GM19463 (cell line): ENCODE data around the gene GALNT10.

Experiments
- ATAC-seq: cut with Tn5 transposase; IDR thresholded peaks from one replicate; pipeline ENCODE4 v1.9.1; 2021; ENCODE audit warnings: mild to moderate bottlenecking, moderate library complexity; ENCODE audit not compliant: unreplicated experiment

GALNT10 gene

GRCh38 chr5:154429341-154429740 is 238.8 kb downstream of the GALNT10 start:
- no peak for ATAC-seq

DNA sequence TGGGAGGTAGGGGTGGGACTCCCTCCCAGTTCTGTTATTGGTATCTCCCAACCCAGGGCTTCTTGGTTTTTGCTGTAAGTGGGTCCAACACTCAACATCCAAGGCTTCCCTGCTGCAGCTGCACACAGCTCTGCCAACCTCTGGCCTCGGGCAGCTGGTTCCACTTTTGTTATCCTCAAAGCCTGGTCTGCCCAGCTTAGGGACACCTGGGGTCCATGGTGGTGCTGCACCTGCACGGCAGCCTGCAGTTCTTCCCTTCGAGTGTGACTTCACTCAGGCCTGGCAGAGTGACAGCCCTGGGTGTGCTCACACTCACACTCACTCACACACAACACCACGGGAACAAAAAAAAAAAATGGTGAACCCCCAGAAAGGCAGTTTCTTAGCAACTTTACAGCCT is 239.9 kb downstream of the GALNT10 start:
- ATAC-seq, result no peak

GRCh38 chr5:154430961-154431630 is 240.6 kb downstream of the GALNT10 start:
- no peak for ATAC-seq

- no peak for ATAC-seq
These were observed 244.7 kb downstream of the GALNT10 start for GRCh38 chr5:154435226-154435625.

DNA sequence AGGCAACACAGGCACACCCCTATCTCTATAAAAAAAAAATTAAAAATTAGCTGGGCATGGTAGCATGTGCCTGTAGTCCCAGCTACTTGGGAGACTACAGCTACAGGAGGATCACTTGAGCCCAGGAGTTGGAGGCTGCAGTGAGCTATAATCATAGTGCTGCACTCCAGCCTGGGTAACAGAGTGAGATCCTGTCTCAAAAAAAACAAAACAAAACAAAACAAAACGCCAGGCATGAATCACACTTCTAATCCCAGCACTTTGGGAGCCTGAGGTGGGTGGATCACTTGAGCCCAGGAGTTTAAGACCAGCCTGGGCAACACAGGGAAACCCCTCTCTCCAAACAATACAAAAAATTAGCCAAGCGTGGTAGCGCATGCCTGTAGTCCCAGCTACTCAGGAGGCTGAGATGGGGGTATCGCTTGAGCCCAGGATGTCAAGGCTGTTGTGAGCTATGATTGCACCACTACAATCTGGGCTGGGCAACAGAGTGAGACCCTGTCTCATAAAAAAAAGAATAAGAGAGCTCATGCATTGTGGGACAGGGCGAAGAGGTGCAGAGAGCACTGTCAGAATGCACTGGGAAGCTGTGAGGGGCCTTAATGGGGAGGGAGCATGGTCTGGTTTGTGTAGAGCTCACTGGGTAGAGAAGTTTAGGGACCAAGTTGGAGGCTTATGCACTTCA is 246.9 kb downstream of the GALNT10 start:
- ATAC-seq, result no peak

- ATAC-seq, result no peak
These were observed 250.0 kb downstream of the GALNT10 start for GRCh38 chr5:154440540-154440939.

DNA sequence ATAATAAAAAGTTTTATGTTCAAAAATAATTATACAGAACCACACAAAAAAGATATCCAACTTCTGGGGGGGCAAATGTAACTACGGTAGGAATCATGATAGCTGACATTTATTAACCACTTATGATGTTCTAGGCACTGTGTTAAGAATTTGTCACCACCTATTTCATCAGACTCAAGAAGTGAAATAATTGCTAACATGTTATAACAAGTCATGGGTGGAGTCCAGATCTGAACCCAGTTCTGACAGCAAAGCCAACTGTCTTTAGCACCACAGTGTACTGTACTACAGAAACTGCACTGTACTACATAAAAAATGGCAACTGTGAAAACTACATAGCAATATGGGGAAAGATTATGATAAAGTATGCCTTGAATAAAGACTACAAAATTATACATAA is 252.3 kb downstream of the GALNT10 start:
- ATAC-seq, result no peak

DNA sequence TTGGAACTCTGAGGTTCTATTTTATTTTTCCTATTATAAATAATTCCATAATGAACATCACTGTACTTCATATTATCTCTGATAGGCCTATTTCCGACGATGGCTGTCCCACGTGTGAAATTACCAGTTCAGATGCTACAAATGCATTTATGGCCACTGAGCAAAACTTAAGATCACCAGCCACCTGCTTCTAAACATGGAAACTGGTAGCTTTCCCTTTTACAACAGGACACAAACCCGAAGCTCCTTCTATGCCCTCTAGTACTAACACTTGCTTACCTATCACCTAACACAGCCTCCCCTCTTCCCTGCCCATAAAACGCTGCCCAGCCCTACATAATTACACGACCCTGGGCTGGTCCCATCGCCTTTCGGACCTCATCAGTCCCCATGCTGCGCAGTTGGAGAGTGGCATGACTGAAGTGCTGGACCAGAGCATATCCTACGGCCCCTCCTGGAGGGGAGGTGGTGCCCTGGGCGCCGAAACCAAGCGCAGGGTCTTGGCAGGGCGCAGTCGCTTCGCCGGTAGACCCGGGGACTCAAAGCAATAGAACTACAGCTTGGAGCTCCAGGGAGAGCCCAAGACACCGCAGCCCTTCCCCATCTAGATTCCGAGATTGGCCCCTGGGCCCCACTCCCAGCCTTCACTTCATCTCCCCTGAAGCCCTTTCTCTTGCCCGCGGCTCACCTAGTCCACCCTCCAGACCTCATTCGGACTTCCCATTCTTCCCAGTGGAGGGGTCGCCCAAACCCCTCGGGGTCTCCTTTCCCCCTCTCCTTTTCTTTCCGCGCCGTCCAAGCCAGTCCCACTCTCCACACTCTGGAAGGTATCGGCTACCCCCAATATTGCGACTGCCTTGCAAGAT is 254.3 kb downstream of the GALNT10 start:
- ATAC-seq, result no peak

DNA sequence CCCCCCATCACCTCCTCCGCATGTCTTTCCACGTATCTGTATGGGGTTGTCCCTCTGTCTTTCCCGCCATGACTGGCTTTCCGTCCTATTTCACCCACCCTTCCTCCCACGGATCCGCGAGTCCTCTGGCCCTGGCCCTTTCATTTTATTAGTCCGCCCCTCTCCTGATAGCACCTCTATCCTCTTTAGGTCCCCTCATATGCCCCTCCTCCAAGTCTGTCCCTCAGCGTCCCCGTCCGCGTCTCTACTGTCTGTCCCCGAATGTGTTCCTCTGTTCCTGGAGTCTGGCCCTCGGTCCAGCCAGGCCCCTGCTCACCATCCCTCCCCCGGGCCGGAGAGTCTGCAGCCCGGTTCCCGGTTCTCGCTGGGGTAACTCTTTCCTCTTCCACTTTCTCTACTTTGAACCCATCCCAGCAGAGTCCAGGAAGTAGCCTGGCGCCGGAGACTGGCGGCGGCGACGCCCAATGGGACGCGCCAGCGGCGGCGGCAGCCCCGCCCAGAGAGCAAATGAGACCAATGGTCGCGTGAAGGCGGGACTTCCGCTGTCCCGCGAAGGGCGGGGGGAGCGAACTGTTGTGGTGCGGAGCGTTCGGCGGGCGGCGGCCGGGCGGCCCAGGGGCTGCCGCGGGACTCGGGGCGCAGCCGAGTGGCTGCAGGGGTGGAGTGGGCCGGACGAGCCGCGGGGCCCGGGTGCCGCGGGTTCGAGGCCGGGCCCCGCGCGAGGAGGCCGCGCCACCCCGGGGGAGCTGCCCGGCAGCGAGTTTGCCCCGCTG is 255.1 kb downstream of the GALNT10 start, which contains the start of gene SAP30L:
Gene SAP30L, plus strand, starts transcription at position 576 of the 773 bp plus-strand sequence. CDS start 608 bp downstream, outside the sequence.
- ATAC-seq, result peak; percentile 92

DNA sequence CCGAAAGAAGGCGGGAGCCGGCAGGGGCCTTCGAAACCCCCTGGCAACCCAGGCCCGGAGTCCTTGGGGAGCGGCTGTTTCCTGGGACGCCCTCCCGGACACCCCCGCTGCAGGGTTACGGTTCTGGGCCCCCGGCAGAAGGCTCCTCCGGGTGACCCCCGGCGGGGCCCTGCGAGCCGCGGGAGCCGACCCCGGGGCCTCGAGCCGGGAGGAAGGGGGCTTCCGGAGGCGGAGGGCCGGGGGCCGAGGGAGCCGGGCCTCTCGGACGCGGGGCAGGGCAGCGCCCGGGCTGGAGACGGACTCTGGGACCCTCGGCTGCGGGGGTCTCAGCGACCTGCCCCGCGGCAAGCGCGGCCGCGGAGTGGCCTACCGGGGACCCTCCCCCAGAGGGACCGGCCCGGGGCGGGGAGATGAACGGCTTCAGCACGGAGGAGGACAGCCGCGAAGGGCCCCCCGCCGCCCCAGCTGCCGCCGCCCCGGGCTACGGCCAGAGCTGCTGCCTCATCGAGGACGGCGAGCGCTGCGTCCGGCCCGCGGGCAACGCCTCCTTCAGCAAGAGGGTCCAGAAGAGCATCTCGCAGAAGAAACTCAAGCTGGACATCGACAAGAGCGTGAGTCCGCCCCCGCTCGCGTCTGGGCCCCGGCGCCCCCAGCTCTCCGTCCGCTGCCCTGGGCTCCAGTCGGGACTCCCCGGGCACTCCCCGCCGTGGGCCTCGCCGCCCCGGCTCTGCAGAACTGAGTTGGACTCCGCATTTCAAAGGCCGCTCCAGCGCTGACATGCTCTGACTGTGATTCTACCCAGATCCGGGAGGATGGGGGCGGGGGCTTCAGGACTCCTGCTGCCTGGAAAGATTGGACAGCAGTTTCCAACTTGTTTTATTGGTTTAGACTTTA is 255.9 kb downstream of the GALNT10 start:
- peak; percentile 23 for ATAC-seq

GRCh38 chr5:154447089-154447725 is 256.7 kb downstream of the GALNT10 start:
- ATAC-seq, result no peak

GRCh38 chr5:154449786-154450185 is 259.3 kb downstream of the GALNT10 start:
- ATAC-seq, result no peak

GRCh38 chr5:154451957-154452356 is 261.4 kb downstream of the GALNT10 start:
- ATAC-seq, result no peak

- no peak for ATAC-seq
These were observed 265.1 kb downstream of the GALNT10 start for GRCh38 chr5:154455585-154455984.

DNA sequence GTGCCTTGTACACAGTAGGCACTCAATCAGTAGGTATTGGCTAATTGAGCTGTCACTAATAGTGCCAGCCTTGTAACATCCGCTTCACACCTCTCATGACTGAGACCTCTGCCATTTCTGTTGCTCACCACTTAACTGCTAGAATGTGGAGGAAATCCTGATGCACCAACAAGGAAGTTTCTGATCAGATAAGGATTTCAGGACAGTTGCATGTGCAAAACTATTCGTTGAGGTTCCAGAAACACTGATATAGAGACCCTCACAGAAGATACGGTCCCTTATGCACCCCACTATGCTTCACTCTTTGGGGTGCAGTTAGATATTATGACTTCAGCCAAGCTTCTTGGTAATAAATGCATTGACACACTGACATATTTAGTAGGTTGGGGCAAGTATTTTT is 266.0 kb downstream of the GALNT10 start:
- no peak for ATAC-seq

GRCh38 chr5:154459015-154459414 is 268.5 kb downstream of the GALNT10 start:
- ATAC-seq, result no peak

- no peak for ATAC-seq
These were observed 269.6 kb downstream of the GALNT10 start for GRCh38 chr5:154460172-154460571.

DNA sequence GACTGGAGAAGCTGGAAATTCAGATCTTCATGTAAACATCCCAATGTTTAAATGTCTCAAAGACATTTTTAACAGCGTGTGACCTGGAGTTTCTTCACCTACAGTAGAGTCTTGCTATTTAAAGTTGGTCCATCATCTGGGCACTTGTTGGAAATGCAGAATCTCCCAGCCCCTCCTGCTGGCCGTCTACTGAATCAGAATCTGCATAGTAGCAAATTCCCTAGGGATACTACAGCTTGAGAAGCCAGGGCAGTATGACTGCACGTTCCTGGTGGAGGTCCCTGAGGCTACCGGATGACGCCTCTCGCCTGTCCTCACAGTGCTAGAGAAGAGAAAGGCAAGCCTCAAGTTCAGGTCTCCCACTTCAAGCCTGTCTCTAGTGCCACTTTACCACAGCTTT is 271.0 kb downstream of the GALNT10 start:
- ATAC-seq, result no peak

- ATAC-seq, result no peak
These were observed 273.9 kb downstream of the GALNT10 start for GRCh38 chr5:154464438-154464837.
